Calu3 (cell line): ENCODE measurements around the gene SLC2A8. TPM values are rescaled to one million over a fixed set of nuclear protein-coding genes. Genes with fewer than 3 reads are reported as not detected.

Experiments
- BruUV-seq: library from RNA; stranded (reverse); fragments of 400-500 nt; replicated peaks from 2 replicates; lab custom pipeline; 2021; lab: Mats Ljungman, UMichigan
- CTCF ChIA-PET: fragments of 300-600 bp; sonication (Branson Sonifier 250); formaldehyde crosslinking; loops from one replicate; lab custom pipeline; 2022; ENCODE audit warnings: antibody characterized with exemption; lab: Charles Lee
- DNase-seq: peaks from one replicate; pipeline ENCODE4 v3.0.0; 2022
- H3K27ac Mint-ChIP-seq: one replicate; pipeline ENCODE4 v1.8.0; 2022; ENCODE audit warnings: mixed read lengths; ENCODE audit not compliant: unreplicated experiment
- H3K27me3 Mint-ChIP-seq: one replicate; pipeline ENCODE4 v1.8.0; 2022; ENCODE audit warnings: mixed read lengths; ENCODE audit not compliant: unreplicated experiment
- H3K36me3 Mint-ChIP-seq: one replicate; pipeline ENCODE4 v1.8.0; 2022; ENCODE audit warnings: mild to moderate bottlenecking, moderate library complexity, mixed read lengths; ENCODE audit not compliant: insufficient read depth, unreplicated experiment
- H3K4me1 Mint-ChIP-seq: one replicate; pipeline ENCODE4 v1.8.0; 2022; ENCODE audit warnings: mild to moderate bottlenecking, low read depth, mixed read lengths; ENCODE audit not compliant: unreplicated experiment
- H3K4me3 Mint-ChIP-seq: one replicate; pipeline ENCODE4 v1.8.0; 2022; ENCODE audit warnings: mild to moderate bottlenecking, low read depth, moderate library complexity, mixed read lengths; ENCODE audit not compliant: unreplicated experiment
- H3K9me3 Mint-ChIP-seq: one replicate; pipeline ENCODE4 v1.8.0; 2022; ENCODE audit warnings: low read depth, mixed read lengths; ENCODE audit not compliant: unreplicated experiment
- intact Hi-C: fragments of 100-400 bp; cut with micrococcal nuclease; formaldehyde crosslinking; loops from one replicate; pipeline ENCODE4 v1.10.0; 2022; ENCODE audit not compliant: unreplicated experiment
- total RNA-seq: library from RNA; stranded (reverse); gene quantifications from 2 replicates; pipeline ENCODE4 v1.2.3, GENCODE V29; 2022
- TF ChIP-seq, protein P1 (sequence below): fragments of 200-600 bp; IDR thresholded peaks from one replicate; pipeline ENCODE4 v1.8.0; 2022; ENCODE audit warnings: antibody characterized with exemption; ENCODE audit not compliant: unreplicated experiment

The SLC2A8 gene
- total RNA-seq, 1 experiment from 2014 or later = 10.8 TPM

- H3K4me1 Mint-ChIP-seq = no peaks in the 10 kb centered on the region
- TF ChIP-seq, protein P1, sequence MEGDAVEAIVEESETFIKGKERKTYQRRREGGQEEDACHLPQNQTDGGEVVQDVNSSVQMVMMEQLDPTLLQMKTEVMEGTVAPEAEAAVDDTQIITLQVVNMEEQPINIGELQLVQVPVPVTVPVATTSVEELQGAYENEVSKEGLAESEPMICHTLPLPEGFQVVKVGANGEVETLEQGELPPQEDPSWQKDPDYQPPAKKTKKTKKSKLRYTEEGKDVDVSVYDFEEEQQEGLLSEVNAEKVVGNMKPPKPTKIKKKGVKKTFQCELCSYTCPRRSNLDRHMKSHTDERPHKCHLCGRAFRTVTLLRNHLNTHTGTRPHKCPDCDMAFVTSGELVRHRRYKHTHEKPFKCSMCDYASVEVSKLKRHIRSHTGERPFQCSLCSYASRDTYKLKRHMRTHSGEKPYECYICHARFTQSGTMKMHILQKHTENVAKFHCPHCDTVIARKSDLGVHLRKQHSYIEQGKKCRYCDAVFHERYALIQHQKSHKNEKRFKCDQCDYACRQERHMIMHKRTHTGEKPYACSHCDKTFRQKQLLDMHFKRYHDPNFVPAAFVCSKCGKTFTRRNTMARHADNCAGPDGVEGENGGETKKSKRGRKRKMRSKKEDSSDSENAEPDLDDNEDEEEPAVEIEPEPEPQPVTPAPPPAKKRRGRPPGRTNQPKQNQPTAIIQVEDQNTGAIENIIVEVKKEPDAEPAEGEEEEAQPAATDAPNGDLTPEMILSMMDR = no peak
- DNase-seq = no peak
- no peaks in the 10 kb centered on the region for H3K27me3 Mint-ChIP-seq
- BruUV-seq = no TSS peak
- no peak overlapping the region for H3K4me3 Mint-ChIP-seq
- CTCF ChIA-PET = no interaction called here
- peaks cover 98% of the 10 kb centered on the region for H3K36me3 Mint-ChIP-seq
- intact Hi-C loops = no loop called here
- H3K9me3 Mint-ChIP-seq = no peaks in the 10 kb centered on the region
- H3K27ac Mint-ChIP-seq = peak overlapping the region; percentile 64
Observed at GRCh38 chr9:127446713-127447415, 49.9 kb downstream of the SLC2A8 start.

DNA sequence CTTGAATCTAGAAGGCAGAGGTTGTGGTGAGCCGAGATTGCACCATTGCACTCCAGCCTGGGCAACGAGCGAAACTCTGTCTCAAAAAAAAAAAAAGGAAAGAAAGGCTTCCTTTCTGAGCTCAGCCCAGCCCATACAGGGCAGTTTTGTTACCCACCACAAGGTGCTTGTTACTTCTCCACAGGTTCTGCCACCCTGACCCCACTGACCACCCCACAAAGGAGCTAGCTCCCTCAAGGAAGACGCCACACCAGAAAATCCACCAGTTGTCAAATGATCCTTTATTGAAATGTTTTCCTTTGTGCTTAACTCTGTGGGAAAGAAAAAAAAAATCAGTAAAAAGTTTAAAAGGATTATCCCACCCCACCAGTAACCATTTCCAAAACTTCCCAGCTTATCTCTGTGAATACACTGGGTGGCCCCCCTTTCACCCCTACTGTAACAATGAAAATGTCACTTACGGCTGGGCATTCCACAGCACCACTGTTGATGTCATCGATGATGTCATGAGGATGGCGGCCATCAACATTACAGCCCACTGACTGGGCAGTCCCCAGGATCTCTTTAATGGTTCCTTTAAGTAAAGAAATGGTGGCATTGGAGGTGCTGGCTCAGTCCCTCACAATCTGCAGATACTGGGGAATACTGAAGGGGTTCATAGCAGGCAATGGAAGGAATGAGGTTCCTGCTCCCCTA is 50.6 kb downstream of the SLC2A8 start:
- intact Hi-C loops = no loop called here
- DNase-seq = no peak
- no peaks in the 10 kb centered on the region for H3K9me3 Mint-ChIP-seq
- peaks cover 97% of the 10 kb centered on the region for H3K36me3 Mint-ChIP-seq
- no peaks in the 10 kb centered on the region for H3K27me3 Mint-ChIP-seq
- H3K4me1 Mint-ChIP-seq = no peaks in the 10 kb centered on the region
- TF ChIP-seq, protein P1 = no peak
- BruUV-seq = no TSS peak
- peak overlapping the region; percentile 20 for H3K27ac Mint-ChIP-seq
- H3K4me3 Mint-ChIP-seq = peak overlapping the region; percentile 84
- CTCF ChIA-PET = no interaction called here

GRCh38 chr9:127448112-127448805 is 51.3 kb downstream of the SLC2A8 start:
- Mint-ChIP-seq H3K36me3 (peaks cover 91% of the 10 kb centered on the region), H3K4me1 (no peaks in the 10 kb centered on the region), H3K9me3 (no peaks in the 10 kb centered on the region), H3K4me3 (peak overlapping the region; percentile 84), H3K27me3 (no peaks in the 10 kb centered on the region), H3K27ac (peak overlapping the region; percentile 91)
- DNase-seq = no peak
- TF ChIP-seq, protein P1 = no peak
- intact Hi-C loops = no loop called here
- no TSS peak for BruUV-seq
- CTCF ChIA-PET = interaction anchor here (0.6 to 0.7 kb wide), 3 partner anchors 10 to 1363 kb away, joined by 3 to 4 read pairs (median 4); no protein-coding TSS in a partner anchor

GRCh38 chr9:127449332-127449966 is 52.5 kb downstream of the SLC2A8 start:
- CTCF ChIA-PET = no interaction called here
- intact Hi-C loops = no loop called here
- BruUV-seq = no TSS peak
- Mint-ChIP-seq H3K4me3 (peak overlapping the region; percentile 84), H3K27me3 (no peaks in the 10 kb centered on the region), H3K27ac (peak overlapping the region; percentile 91), H3K4me1 (no peaks in the 10 kb centered on the region), H3K9me3 (no peaks in the 10 kb centered on the region), H3K36me3 (peaks cover 80% of the 10 kb centered on the region)
- no peak for DNase-seq
- TF ChIP-seq, protein P1 = no peak
